DMS53 (cell line): ENCODE results near the gene PYGB.

Source experiments
- DNase-seq: peaks from one replicate; lab custom pipeline; 2025; lab: John Stamatoyannopoulos, UW

The PYGB gene

GRCh38 chr20:25271486-25272222 lies 23.8 kb downstream of the PYGB start:
- DNase-seq = no peak

GRCh38 chr20:25272223-25273000 lies 24.5 kb downstream of the PYGB start:
- no peak for DNase-seq

- no peak for DNase-seq
Measured at GRCh38 chr20:25273046-25273445, 25.2 kb downstream of the PYGB start.

GRCh38 chr20:25273541-25274358 lies 25.9 kb downstream of the PYGB start:
- DNase-seq = no peak

GRCh38 chr20:25274481-25274880 lies 26.6 kb downstream of the PYGB start:
- no peak for DNase-seq

GRCh38 chr20:25274891-25275812 lies 27.3 kb downstream of the PYGB start:
- no peak for DNase-seq

- DNase-seq = no peak
Measured at GRCh38 chr20:25275813-25276532, 28.1 kb downstream of the PYGB start.

- DNase-seq = no peak
Measured at GRCh38 chr20:25276533-25277050, 28.7 kb downstream of the PYGB start.

GRCh38 chr20:25277051-25277801 lies 29.3 kb downstream of the PYGB start:
- DNase-seq = no peak

GRCh38 chr20:25277941-25278521 lies 30.1 kb downstream of the PYGB start:
- no peak for DNase-seq

- no peak for DNase-seq
Measured at GRCh38 chr20:25278636-25279361, 30.9 kb downstream of the PYGB start.

- peak; percentile 70 for DNase-seq
Measured at GRCh38 chr20:25279403-25279802, 31.5 kb downstream of the PYGB start.

- DNase-seq = peak; percentile 97
Measured at GRCh38 chr20:25280051-25280573, 32.2 kb downstream of the PYGB start.

- peak; percentile 36 for DNase-seq
Measured at GRCh38 chr20:25280574-25281535, 33.0 kb downstream of the PYGB start.

- peak; percentile 94 for DNase-seq
Measured at GRCh38 chr20:25281541-25281991, 33.7 kb downstream of the PYGB start.

- DNase-seq = peak; percentile 71
Measured at GRCh38 chr20:25282034-25282781, 34.3 kb downstream of the PYGB start.
